Measurements from ENCODE around the gene HPD. TPM values are rescaled to one million over a fixed set of nuclear protein-coding genes. Genes with fewer than 3 reads are reported as not detected.

HPD gene
- total RNA-seq, 4 donors from 2014 or later, result 1.9 TPM; not detected in 3

- no peak for DNase-seq
- Histone ChIP-seq H3K9me3 (no peaks in the 10 kb centered on the region), H3K27me3 (no peaks in the 10 kb centered on the region), H3K27ac (no peak overlapping the region), H3K4me1 (no peaks in the 10 kb centered on the region), H3K36me3 (no peaks in the 10 kb centered on the region), H3K4me3 (no peak overlapping the region)
- intact Hi-C loops (cut with DNase I; ENCODE audit: low total_unique reads), result no loop called here
- no peak for TF ChIP-seq POLR2A (IDR thresholded peaks at IDR 0.05)
- TF ChIP-seq, protein P1, sequence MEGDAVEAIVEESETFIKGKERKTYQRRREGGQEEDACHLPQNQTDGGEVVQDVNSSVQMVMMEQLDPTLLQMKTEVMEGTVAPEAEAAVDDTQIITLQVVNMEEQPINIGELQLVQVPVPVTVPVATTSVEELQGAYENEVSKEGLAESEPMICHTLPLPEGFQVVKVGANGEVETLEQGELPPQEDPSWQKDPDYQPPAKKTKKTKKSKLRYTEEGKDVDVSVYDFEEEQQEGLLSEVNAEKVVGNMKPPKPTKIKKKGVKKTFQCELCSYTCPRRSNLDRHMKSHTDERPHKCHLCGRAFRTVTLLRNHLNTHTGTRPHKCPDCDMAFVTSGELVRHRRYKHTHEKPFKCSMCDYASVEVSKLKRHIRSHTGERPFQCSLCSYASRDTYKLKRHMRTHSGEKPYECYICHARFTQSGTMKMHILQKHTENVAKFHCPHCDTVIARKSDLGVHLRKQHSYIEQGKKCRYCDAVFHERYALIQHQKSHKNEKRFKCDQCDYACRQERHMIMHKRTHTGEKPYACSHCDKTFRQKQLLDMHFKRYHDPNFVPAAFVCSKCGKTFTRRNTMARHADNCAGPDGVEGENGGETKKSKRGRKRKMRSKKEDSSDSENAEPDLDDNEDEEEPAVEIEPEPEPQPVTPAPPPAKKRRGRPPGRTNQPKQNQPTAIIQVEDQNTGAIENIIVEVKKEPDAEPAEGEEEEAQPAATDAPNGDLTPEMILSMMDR (IDR thresholded peaks at IDR 0.05), result no peak
Measured at GRCh38 chr12:121849665-121850064, 9.0 kb downstream of the HPD start.

DNA sequence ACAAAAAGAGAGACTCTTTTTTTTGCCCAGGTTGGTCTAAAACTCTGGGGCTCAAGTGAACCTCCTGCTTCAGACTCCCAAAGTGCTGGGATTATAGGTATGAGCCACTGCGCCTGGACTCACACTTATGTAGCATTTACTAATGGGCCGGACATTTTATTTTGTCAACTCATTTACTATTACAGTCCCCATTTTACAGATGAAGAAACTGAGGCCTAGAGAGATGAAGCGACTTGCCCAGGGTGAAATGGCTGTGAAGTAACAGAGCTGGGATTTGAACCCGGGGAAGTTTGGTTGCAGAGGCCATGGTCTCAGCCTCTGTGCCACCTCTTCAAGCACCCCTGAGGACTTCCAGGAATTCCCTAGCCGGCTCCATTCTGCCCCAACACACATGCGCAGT, 9.4 kb downstream of the HPD start:
- intact Hi-C loops (cut with DNase I; ENCODE audit: low total_unique reads), result no loop called here
- no peaks in the 10 kb centered on the region for H3K36me3 ChIP-seq
- H3K27me3 ChIP-seq, result no peaks in the 10 kb centered on the region
- TF ChIP-seq, protein P1 (IDR thresholded peaks at IDR 0.05), result no peak
- no peak for TF ChIP-seq POLR2A (IDR thresholded peaks at IDR 0.05)
- no peak overlapping the region for H3K4me3 ChIP-seq
- no peaks in the 10 kb centered on the region for H3K4me1 ChIP-seq
- H3K9me3 ChIP-seq, result no peaks in the 10 kb centered on the region
- DNase-seq, result no peak
- no peak overlapping the region for H3K27ac ChIP-seq

- Histone ChIP-seq H3K9me3 (no peaks in the 10 kb centered on the region), H3K4me1 (no peaks in the 10 kb centered on the region), H3K27ac (no peak overlapping the region), H3K27me3 (no peaks in the 10 kb centered on the region), H3K36me3 (no peaks in the 10 kb centered on the region), H3K4me3 (no peak overlapping the region)
- intact Hi-C loops (cut with DNase I; ENCODE audit: low total_unique reads), result no loop called here
- TF ChIP-seq POLR2A (IDR thresholded peaks at IDR 0.05), result no peak
- TF ChIP-seq, protein P1 (IDR thresholded peaks at IDR 0.05), result no peak
- DNase-seq, result no peak
Measured at GRCh38 chr12:121845701-121846100, 13.0 kb downstream of the HPD start.

DNA sequence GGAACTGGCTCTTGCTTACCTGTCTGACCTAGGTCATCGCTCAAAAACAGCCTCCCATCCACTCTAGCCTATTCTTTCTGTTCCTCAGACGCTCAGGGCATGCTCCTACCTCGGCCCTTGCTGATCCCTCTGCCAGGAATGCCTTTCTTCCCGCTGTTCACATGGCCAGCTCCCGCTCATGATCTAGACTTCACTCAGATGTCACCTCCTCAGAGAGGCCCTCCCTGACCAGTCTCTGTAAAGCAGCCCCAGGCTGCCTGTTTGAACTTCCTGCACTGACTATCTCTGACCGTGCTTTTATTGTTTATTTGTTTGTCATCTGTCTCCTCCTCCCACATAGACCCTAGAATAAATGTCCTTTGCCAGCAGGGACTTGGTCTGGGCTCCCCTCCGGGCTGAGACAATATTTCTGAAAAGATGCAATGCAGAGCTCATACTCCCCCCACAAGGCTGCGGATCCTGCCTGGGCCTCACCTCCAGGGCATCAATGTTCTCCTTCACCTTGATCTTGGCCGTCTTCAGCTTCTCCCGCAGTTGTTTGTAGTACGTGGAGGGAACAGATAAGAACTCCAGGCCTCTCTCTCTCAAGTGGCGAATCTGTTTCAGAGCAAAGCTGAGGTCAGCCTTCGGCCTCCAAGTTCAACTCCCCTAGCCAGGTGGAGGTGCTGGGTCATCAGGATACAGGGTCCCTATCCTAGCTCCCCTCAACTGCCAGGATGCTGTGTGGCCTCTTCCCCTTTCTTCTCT, 15.2 kb downstream of the HPD start:
- H3K27me3 ChIP-seq, result no peaks in the 10 kb centered on the region
- intact Hi-C loops (cut with DNase I; ENCODE audit: low total_unique reads), result no loop called here
- H3K4me3 ChIP-seq, result no peak overlapping the region
- DNase-seq, result no peak
- H3K36me3 ChIP-seq, result no peaks in the 10 kb centered on the region
- H3K9me3 ChIP-seq, result no peaks in the 10 kb centered on the region
- TF ChIP-seq, protein P1 (IDR thresholded peaks at IDR 0.05), result no peak
- TF ChIP-seq POLR2A (IDR thresholded peaks at IDR 0.05), result no peak
- no peak overlapping the region for H3K27ac ChIP-seq
- no peaks in the 10 kb centered on the region for H3K4me1 ChIP-seq

DNA sequence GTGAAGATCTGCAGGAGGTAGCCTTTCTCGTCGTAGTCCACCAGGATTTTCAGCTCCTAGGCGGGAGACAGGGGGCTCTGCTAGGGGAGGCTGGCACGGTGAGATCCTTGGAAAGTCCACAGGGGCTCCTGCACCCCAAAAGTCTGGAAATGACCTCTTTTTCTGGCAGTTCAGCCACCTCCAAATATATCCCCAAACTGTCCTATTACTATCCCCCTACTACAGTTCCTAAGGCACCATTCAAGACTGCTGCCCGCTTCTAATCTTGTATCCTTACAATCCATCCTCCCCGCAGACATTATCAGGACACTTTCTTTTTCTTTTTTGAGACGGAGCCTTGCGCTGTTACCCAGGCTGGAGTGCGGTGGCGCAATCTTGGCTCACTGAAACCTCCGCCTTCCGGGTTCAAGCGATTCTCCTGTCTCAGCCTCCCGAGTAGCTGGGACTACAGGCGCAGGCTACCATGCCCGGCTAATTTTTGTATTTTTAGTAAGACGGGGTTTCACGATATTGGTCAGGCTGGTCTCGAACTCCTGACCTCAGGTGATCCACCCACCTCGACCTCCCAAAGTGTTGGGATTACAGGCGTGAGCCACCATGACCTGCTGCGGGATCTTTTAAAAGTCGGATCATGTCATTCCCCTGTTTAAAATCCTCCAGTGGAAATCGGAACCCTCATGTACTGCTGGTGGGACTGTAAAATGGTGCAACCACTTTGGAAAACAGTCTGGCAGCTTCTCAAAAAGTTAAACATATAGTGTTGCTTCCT, 18.5 kb downstream of the HPD start:
- intact Hi-C loops (cut with DNase I; ENCODE audit: low total_unique reads), result no loop called here
- H3K9me3 ChIP-seq, result no peaks in the 10 kb centered on the region
- H3K4me3 ChIP-seq, result peak overlapping the region; percentile 45 to 54
- H3K27me3 ChIP-seq, result no peaks in the 10 kb centered on the region
- no peak for TF ChIP-seq POLR2A (IDR thresholded peaks at IDR 0.05)
- TF ChIP-seq, protein P1 (IDR thresholded peaks at IDR 0.05), result no peak
- no peaks in the 10 kb centered on the region for H3K4me1 ChIP-seq
- DNase-seq, result no peak
- peak overlapping the region; percentile 24 to 67 for H3K27ac ChIP-seq
- no peaks in the 10 kb centered on the region for H3K36me3 ChIP-seq

Data from uterus (tissue), 4 donors.